Endothelial cell of umbilical vein (primary cell): Measurements from ENCODE around the gene TMEM200B. TPM values are rescaled to one million over a fixed set of nuclear protein-coding genes. Genes with fewer than 3 reads are reported as not detected.

Experiments used
- BruUV-seq: library from RNA; stranded (reverse); fragments of 400-500 nt; replicated peaks from 2 replicates; lab custom pipeline; 2021; lab: Mats Ljungman, UMichigan
- CTCF ChIA-PET: fragments of 300-600, 350-600 bp; sonication (Branson Sonifier 250); formaldehyde crosslinking; loops from one replicate; lab custom pipeline; 2021; ENCODE audit warnings: antibody characterized with exemption, inconsistent platforms; lab: Charles Lee
- POLR2A ChIA-PET: fragments of 300-600, 350-600 bp; sonication (Branson Sonifier 250); formaldehyde crosslinking; loops from one replicate; lab custom pipeline; 2021; ENCODE audit warnings: antibody characterized with exemption, inconsistent platforms; lab: Charles Lee
- DNase-seq: peaks from one replicate; pipeline ENCODE4 v3.0.0-alpha.2; 2011; ENCODE audit warnings: low read depth, low spot score
- FAIRE-seq: peaks from 2 replicates; lab custom pipeline; 2011; peaks lifted over from hg19 to GRCh38; lab: Jason Lieb, UNC
- H2AFZ ChIP-seq: 2 replicates; pipeline ENCODE4 v1.6.0; 2012; ENCODE audit warnings: low read depth, low read length, control low read depth, inconsistent platforms
- H3K27ac ChIP-seq: 2 replicates; pipeline ENCODE4 v1.5.1; 2011; ENCODE audit warnings: low read depth, mild to moderate bottlenecking, control low read depth, low read length, moderate library complexity; ENCODE audit not compliant: insufficient read depth
- H3K27me3 ChIP-seq, 2 experiments: 2 replicates each; pipeline versions ENCODE4 v1.6.0 to v1.6.1; 2011; ENCODE audit warnings: low read length in 2 of 2, mixed read lengths in 1 of 2; ENCODE audit not compliant: control insufficient read depth in 2 of 2, insufficient read depth in 2 of 2
- H3K36me3 ChIP-seq, 2 experiments: 2 replicates in 1 of 2; 3 replicates in 1 of 2; pipeline ENCODE4 v1.5.1; 2011; ENCODE audit warnings: low read length in 2 of 2, mild to moderate bottlenecking in 1 of 2, moderate library complexity in 1 of 2; ENCODE audit not compliant: control insufficient read depth in 2 of 2, insufficient read depth in 2 of 2; ENCODE audit errors: extremely low read depth in 1 of 2
- H3K4me1 ChIP-seq: 3 replicates; pipeline ENCODE4 v1.5.1; 2011; ENCODE audit warnings: mild to moderate bottlenecking, low read length; ENCODE audit not compliant: control insufficient read depth, insufficient read depth; ENCODE audit errors: extremely low read depth
- H3K4me2 ChIP-seq: 2 replicates; pipeline ENCODE4 v1.6.1; 2011; ENCODE audit warnings: low read length, control low read depth, mixed read lengths; ENCODE audit not compliant: insufficient read depth
- H3K4me3 ChIP-seq, 3 experiments: fragments of 200-600 bp in 1 of 3; sonication (generic), shearing (Covaris generic) in 1 of 3; replicated peaks in 1 of 3; 2 replicates each; pipeline ENCODE4 v1.5.1; 2011 to 2016; ENCODE audit warnings: control low read depth in 3 of 3, low read length in 3 of 3, mild to moderate bottlenecking in 2 of 3, inconsistent platforms in 1 of 3, low read depth in 1 of 3, moderate library complexity in 1 of 3; ENCODE audit not compliant: insufficient read depth in 1 of 3
- H3K79me2 ChIP-seq: 2 replicates; pipeline ENCODE4 v1.6.0; 2012; ENCODE audit warnings: low read length, inconsistent platforms; ENCODE audit not compliant: control insufficient read depth, insufficient read depth
- H3K9ac ChIP-seq: replicated peaks from 2 replicates; pipeline ENCODE3; 2011; ENCODE audit warnings: low read length, control low read depth; ENCODE audit not compliant: insufficient read depth; ENCODE audit errors: extremely low read depth
- H3K9me1 ChIP-seq: replicated peaks from 3 replicates; pipeline ENCODE4 v1.6.0; 2011; ENCODE audit warnings: mild to moderate bottlenecking, low read length; ENCODE audit not compliant: control insufficient read depth, insufficient read depth; ENCODE audit errors: extremely low read depth
- H3K9me3 ChIP-seq: replicated peaks from 2 replicates; pipeline ENCODE4 v1.5.1; 2012; ENCODE audit warnings: low read length, inconsistent platforms; ENCODE audit not compliant: control insufficient read depth, insufficient read depth
- H4K20me1 ChIP-seq: replicated peaks from 2 replicates; pipeline ENCODE3; 2011; ENCODE audit warnings: mild to moderate bottlenecking, low read length; ENCODE audit not compliant: control insufficient read depth, insufficient read depth; ENCODE audit errors: extremely low read depth
- CTCF ChIP-seq, 2 donors: IDR thresholded peaks; 1 replicate in 1 of 2; 2 replicates in 1 of 2; pipeline ENCODE4 v1.5.1; 2011; ENCODE audit warnings: low read length in 2 of 2, mild to moderate bottlenecking in 2 of 2, moderate library complexity in 2 of 2, control low read depth in 1 of 2, inconsistent platforms in 1 of 2, low read depth in 1 of 2; ENCODE audit not compliant: insufficient read depth in 1 of 2; ENCODE audit errors: extremely low read depth in 1 of 2
- EZH2 ChIP-seq: IDR thresholded peaks from 2 replicates; pipeline ENCODE4 v1.6.1; 2012; ENCODE audit warnings: borderline replicate concordance, low read depth, mild to moderate bottlenecking, moderate library complexity, low read length, inconsistent platforms; ENCODE audit not compliant: severe bottlenecking
- GATA2 ChIP-seq: IDR thresholded peaks from 2 replicates; pipeline ENCODE4 v1.7.0; 2011; ENCODE audit warnings: low read depth, mild to moderate bottlenecking, moderate library complexity, mixed read lengths, low read length; ENCODE audit not compliant: insufficient read length, insufficient read depth
- MAX ChIP-seq: IDR thresholded peaks from 2 replicates; pipeline ENCODE4 v1.6.1; 2011; ENCODE audit not compliant: insufficient read depth, insufficient read length
- dilution Hi-C: fragments of 300-500 bp; cut with MboI; formaldehyde crosslinking; loops from one replicate; pipeline ENCODE4 v1.15.0; 2019; ENCODE audit warnings: low sequenced_read_pairs; ENCODE audit not compliant: extremely low pct_ligation_motif_present
- intact Hi-C: fragments of 100-400 bp; cut with micrococcal nuclease; formaldehyde crosslinking; loops from one replicate; pipeline ENCODE4 v1.10.0; 2022
- polyA plus RNA-seq, 4 experiments: library from polyadenylated mRNA; depleted of rRNA in 3 of 4; stranded (reverse) in 3 of 4; unstranded in 1 of 4; fragments of >200 nt; gene quantifications; 2 replicates each; pipeline versions ENCODE4 v1.2.1 to v1.2.3, GENCODE V29; 2011 to 2012; ENCODE audit warnings: missing spikeins in 1 of 4
- total RNA-seq: library from RNA; stranded (reverse); gene quantifications from 2 replicates; pipeline ENCODE4 v1.2.3, GENCODE V29; 2021

The TMEM200B gene
- total and polyA plus RNA-seq, 2 donors (not counting 3 experiments of a cell fraction or from before 2014, with no cell fraction given): 0.72 to 1.6 TPM

- peaks cover 0 to 12% of the 10 kb centered on the region in 2 experiments for H3K36me3 ChIP-seq
- intact Hi-C loops: no loop called here
- H3K27me3 ChIP-seq: peaks cover 0 to 14% of the 10 kb centered on the region in 2 experiments
- DNase-seq (no peak), FAIRE-seq (no peak)
- ChIA-PET POLR2A (interaction anchor here (0.6 kb wide), 1 partner anchor 201 kb away, joined by 3 read pairs; no protein-coding TSS in a partner anchor), CTCF (interaction anchor here (0.9 to 1.7 kb wide), 3 partner anchors 11 to 242 kb away, joined by 3 to 6 read pairs (median 4); no protein-coding TSS in a partner anchor)
- H3K9ac ChIP-seq: no peak overlapping the region
- TF ChIP-seq MAX (no peak), GATA2 (no peak), EZH2 (no peak), CTCF (IDR thresholded peaks at IDR 0.05; ENCODE audit: extremely low read depth in 1 of 2, insufficient read depth in 1 of 2, low read depth in 1 of 2, low read length in 2 of 2) (no peak)
- no peaks in the 10 kb centered on the region for H3K9me3 ChIP-seq
- no peaks in the 10 kb centered on the region for H3K79me2 ChIP-seq
- H3K4me1 ChIP-seq: peaks cover 19% of the 10 kb centered on the region
- no peak overlapping the region for H3K27ac ChIP-seq
- no peaks in the 10 kb centered on the region for H4K20me1 ChIP-seq
- no peaks in the 10 kb centered on the region for H3K9me1 ChIP-seq
- H2AFZ ChIP-seq: no peak overlapping the region
- dilution Hi-C loops: no loop called here
- no TSS peak for BruUV-seq
- H3K4me3 ChIP-seq: no peak overlapping the region
- H3K4me2 ChIP-seq: no peak overlapping the region
Measured at GRCh38 chr1:29119121-29119929, 4.4 kb downstream of the TMEM200B start.
